K562 (cell line): ENCODE measurements around the gene SERTM2.

Experiments
- MXI1 ChIP-seq: IDR thresholded peaks from 2 replicates; pipeline ENCODE4 v1.6.1; 2011; ENCODE audit warnings: low read depth, mild to moderate bottlenecking, improper control_type of control experiment, low read length
- PML ChIP-seq: IDR thresholded peaks from 2 replicates; pipeline ENCODE4 v1.6.1; 2012; ENCODE audit warnings: low read length, inconsistent platforms
- SP1 ChIP-seq: sonication (generic); formaldehyde crosslinking; IDR thresholded peaks from 2 replicates; pipeline ENCODE4 v1.8.1; 2022; ENCODE audit warnings: mild to moderate bottlenecking, missing genetic modification reagents
- ZNF830 ChIP-seq: fragments of 250-450 bp; sonication (Bioruptor Pico); IDR thresholded peaks from 2 replicates; pipeline ENCODE4 v1.5.0; 2021; ENCODE audit warnings: mild to moderate bottlenecking

DNA sequence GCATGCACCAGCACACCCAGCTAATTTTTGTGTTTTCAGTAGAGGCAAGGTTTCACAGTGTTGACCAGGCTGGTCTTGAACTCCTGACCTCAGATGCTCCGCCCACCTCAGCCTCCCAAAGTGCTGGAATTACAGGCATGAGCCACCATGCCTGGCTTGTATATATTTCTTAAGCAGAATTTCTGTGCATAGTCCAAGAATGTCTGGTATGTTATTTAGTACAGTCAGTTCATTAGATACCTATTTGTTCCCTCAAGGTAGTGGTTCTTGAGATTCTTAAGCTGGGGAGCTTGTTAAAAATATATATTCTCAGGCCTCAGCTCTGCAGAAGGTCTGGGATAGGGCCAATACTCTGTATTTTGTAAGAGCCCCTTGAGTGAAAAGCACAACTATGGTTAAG is 4.6 kb upstream of the SERTM2 start:
- TF ChIP-seq PML (no peak), SP1 (CRISPR knock-in tag) (no peak), MXI1 (no peak), ZNF830 (CRISPR knock-in tag) (no peak)
